ENCODE data around the gene DAPK3.

DNA sequence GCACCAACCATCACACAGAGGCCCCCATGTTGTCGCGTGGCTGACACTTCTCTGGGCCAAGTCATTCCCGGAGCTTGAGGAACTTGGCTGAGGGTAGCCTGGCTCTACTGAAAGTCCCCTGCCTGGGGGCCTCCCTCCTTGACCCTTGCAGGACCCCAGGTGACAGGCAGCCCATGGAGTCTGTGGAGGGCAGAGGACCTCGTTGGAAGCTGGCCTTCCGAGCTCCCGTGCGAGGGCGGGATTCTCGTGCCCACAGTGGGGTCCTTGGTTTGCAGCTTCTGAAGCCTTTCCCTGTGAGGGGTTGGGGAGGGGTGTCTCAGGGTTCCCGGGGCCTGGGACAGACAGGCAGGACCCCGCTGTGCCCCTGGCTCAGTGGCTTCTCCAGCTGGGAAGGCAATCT is 21.6 kb downstream of the DAPK3 start:
- TF ChIP-seq MXI1 (conservative IDR thresholded peaks at IDR 0.05; ENCODE audit: poor library complexity, severe bottlenecking), result no peak
- TF ChIP-seq, protein P1, sequence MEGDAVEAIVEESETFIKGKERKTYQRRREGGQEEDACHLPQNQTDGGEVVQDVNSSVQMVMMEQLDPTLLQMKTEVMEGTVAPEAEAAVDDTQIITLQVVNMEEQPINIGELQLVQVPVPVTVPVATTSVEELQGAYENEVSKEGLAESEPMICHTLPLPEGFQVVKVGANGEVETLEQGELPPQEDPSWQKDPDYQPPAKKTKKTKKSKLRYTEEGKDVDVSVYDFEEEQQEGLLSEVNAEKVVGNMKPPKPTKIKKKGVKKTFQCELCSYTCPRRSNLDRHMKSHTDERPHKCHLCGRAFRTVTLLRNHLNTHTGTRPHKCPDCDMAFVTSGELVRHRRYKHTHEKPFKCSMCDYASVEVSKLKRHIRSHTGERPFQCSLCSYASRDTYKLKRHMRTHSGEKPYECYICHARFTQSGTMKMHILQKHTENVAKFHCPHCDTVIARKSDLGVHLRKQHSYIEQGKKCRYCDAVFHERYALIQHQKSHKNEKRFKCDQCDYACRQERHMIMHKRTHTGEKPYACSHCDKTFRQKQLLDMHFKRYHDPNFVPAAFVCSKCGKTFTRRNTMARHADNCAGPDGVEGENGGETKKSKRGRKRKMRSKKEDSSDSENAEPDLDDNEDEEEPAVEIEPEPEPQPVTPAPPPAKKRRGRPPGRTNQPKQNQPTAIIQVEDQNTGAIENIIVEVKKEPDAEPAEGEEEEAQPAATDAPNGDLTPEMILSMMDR (IDR thresholded peaks at IDR 0.05; ENCODE audit: poor library complexity, severe bottlenecking), result no peak
- no peak for TF ChIP-seq EP300 (conservative IDR thresholded peaks at IDR 0.05; ENCODE audit: poor library complexity, severe bottlenecking)
- TF ChIP-seq RAD21 (conservative IDR thresholded peaks at IDR 0.05), result no peak
- no peak for TF ChIP-seq TAF1 (IDR thresholded peaks at IDR 0.05; ENCODE audit: low read depth)
